ENCODE measurements around the gene ATF6B.
"Not testable (repeated sequence)": the region's sequence is repeated elsewhere in the genome, so short reads cannot be mapped to it uniquely, and the experiment has no call there.

The ATF6B gene

DNA sequence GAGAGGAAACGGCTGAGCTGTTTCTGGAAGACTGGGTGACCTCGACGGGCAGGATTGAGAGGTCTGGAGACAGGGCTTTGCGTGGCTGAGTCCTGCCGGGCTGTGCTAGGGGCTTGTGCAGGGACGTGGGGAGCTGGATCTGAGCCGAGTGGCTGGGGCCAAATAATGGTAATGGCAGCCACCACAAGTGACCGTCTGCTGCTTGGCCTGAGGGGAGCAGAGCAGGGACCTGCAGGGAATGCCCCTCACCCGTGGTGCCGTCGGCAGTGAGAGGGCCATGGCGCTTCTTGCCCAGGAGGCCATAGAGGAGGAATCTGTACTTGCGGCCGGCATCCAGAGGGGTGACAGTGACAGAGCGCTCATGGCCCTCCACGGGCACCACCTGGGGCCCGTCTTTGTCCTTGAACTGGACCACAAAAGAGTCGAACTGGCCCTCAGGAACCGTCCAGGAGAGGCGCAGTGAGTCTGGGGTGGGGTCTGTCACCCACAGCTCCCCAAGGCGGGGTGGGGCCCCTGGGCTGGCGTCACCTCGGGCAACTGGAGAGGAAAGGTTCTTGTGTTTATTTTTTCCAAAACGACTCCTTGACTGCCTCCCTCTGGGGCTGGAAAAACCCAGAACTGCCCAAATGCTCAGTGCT is 58.0 kb downstream of the ATF6B start:
- H3K36me3 Mint-ChIP-seq (ENCODE audit: insufficient read depth) = peaks cover 3% of the 10 kb centered on the region
- H3K27me3 Mint-ChIP-seq = peaks cover 6 to 43% of the 10 kb centered on the region in 2 donors
- no peak overlapping the region for H3K4me3 Mint-ChIP-seq
- H3K4me1 Mint-ChIP-seq (ENCODE audit: low read depth in 2 of 2) = no peaks in the 10 kb centered on the region
- no peak overlapping the region for H3K27ac Mint-ChIP-seq
- no peaks in the 10 kb centered on the region for H3K9me3 Mint-ChIP-seq
- ATAC-seq (replicated peaks) (no peak), DNase-seq (no peak)

GRCh38 chr6:32069460-32069859 is 58.6 kb downstream of the ATF6B start:
- H3K4me1 Mint-ChIP-seq (ENCODE audit: low read depth in 2 of 2) = no peaks in the 10 kb centered on the region
- no peak for ATAC-seq (replicated peaks)

GRCh38 chr6:32068867-32069266 is 59.2 kb downstream of the ATF6B start:
- ATAC-seq (replicated peaks) (no peak), DNase-seq (no peak)
- H3K4me3 Mint-ChIP-seq = no peak overlapping the region
- H3K27me3 Mint-ChIP-seq = peaks cover 6 to 32% of the 10 kb centered on the region in 2 donors
- H3K4me1 Mint-ChIP-seq (ENCODE audit: low read depth in 2 of 2) = no peaks in the 10 kb centered on the region
- H3K36me3 Mint-ChIP-seq (ENCODE audit: insufficient read depth) = peaks cover 3% of the 10 kb centered on the region
- no peaks in the 10 kb centered on the region for H3K9me3 Mint-ChIP-seq
- H3K27ac Mint-ChIP-seq = no peak overlapping the region

More at GRCh38 chr6:32069460-32069859, 58.6 kb downstream of the ATF6B start:
- H3K9me3 Mint-ChIP-seq = no peaks in the 10 kb centered on the region
- no peak overlapping the region for H3K4me3 Mint-ChIP-seq
- peaks cover 6 to 37% of the 10 kb centered on the region in 2 donors for H3K27me3 Mint-ChIP-seq
- H3K27ac Mint-ChIP-seq = no peak overlapping the region
- peaks cover 3% of the 10 kb centered on the region for H3K36me3 Mint-ChIP-seq (ENCODE audit: insufficient read depth)
- DNase-seq = no peak

GRCh38 chr6:32068315-32068714 is 59.7 kb downstream of the ATF6B start:
- not testable (repeated sequence) for H3K9me3 Mint-ChIP-seq; H3K4me1 Mint-ChIP-seq (ENCODE audit: low read depth in 2 of 2); H3K27ac Mint-ChIP-seq; ATAC-seq (replicated peaks); DNase-seq; H3K36me3 Mint-ChIP-seq (ENCODE audit: insufficient read depth); H3K4me3 Mint-ChIP-seq
- peaks cover 6 to 30% of the 10 kb centered on the region in 2 donors for H3K27me3 Mint-ChIP-seq

GRCh38 chr6:32067521-32067920 is 60.5 kb downstream of the ATF6B start:
- H3K9me3 Mint-ChIP-seq; H3K36me3 Mint-ChIP-seq (ENCODE audit: insufficient read depth); H3K4me1 Mint-ChIP-seq (ENCODE audit: low read depth in 2 of 2); ATAC-seq (replicated peaks); DNase-seq; H3K4me3 Mint-ChIP-seq; H3K27ac Mint-ChIP-seq: not testable (repeated sequence)
- peaks cover 6 to 23% of the 10 kb centered on the region in 2 donors for H3K27me3 Mint-ChIP-seq

Measured in effector memory CD8-positive, alpha-beta T cell (primary cell).